ENCODE data around the gene TMSB10. TPM values are rescaled to one million over a fixed set of nuclear protein-coding genes. Genes with fewer than 3 reads are reported as not detected.
A peak's percentile ranks its signal among the peaks of the same experiment; 100 is the strongest.

The TMSB10 gene
- total RNA-seq, 2 experiments from 2014 or later, result 1,969 to 2,001 TPM

- no peak overlapping the region for H3K4me3 ChIP-seq (ENCODE audit: low read length)
- POLR2A ChIA-PET, result interaction anchor here (1.6 to 8.2 kb wide), 5 partner anchors 12 to 170 kb away, joined by 4 to 215 read pairs (median 87); partner anchors contain the start of gene TMSB10
- H3K27me3 ChIP-seq (ENCODE audit: control insufficient read depth in 1 of 2, insufficient read depth in 2 of 2, low read length in 2 of 2), result no peaks in the 10 kb centered on the region
- H3K4me3 Mint-ChIP-seq, result peak overlapping the region; percentile 87
- intact Hi-C loops (cut with DNase I, micrococcal nuclease), result no loop called here
- peaks cover 79% of the 10 kb centered on the region for H3K36me3 Mint-ChIP-seq (ENCODE audit: low read depth)
- TF ChIP-seq CTCF (IDR thresholded peaks at IDR 0.05), result no peak
- peaks cover 20% of the 10 kb centered on the region for H3K36me3 ChIP-seq (ENCODE audit: insufficient read depth, low read length)
- CTCF ChIA-PET, result interaction anchor here (1.6 to 1.8 kb wide), 2 partner anchors 8 to 49 kb away, joined by 3 to 9 read pairs; no protein-coding TSS in a partner anchor
- H3K27ac ChIP-seq (ENCODE audit: low read depth in 1 of 2, low read length in 2 of 2), result peak overlapping the region; percentile 7 to 69
- peaks cover 71% of the 10 kb centered on the region for H3K4me1 Mint-ChIP-seq (ENCODE audit: low read depth)
- DNase-seq (no peak), ATAC-seq (ENCODE audit: poor library complexity) (no peak)
- peaks cover 71% of the 10 kb centered on the region for H3K4me1 ChIP-seq (ENCODE audit: insufficient read depth, low read length)
- H3K27me3 Mint-ChIP-seq, result no peaks in the 10 kb centered on the region
- H3K27ac Mint-ChIP-seq, result peak overlapping the region; percentile 92
- H3K9me3 ChIP-seq (ENCODE audit: control insufficient read depth in 1 of 2, insufficient read depth in 1 of 2, low read length in 2 of 2), result no peaks in the 10 kb centered on the region
- no peaks in the 10 kb centered on the region for H3K9me3 Mint-ChIP-seq
These were observed 29.1 kb upstream of the TMSB10 start for GRCh38 chr2:84876369-84876768.

- peak overlapping the region; percentile 23 to 60 for H3K27ac ChIP-seq (ENCODE audit: low read depth in 1 of 2, low read length in 2 of 2)
- CTCF ChIA-PET, result interaction anchor here (5.8 kb wide), 1 partner anchor 47 kb away, joined by 56 read pairs; no protein-coding TSS in a partner anchor
- peak overlapping the region; percentile 92 for H3K27ac Mint-ChIP-seq
These were observed 27.0 kb upstream of the TMSB10 start for GRCh38 chr2:84878459-84878858.

DNA sequence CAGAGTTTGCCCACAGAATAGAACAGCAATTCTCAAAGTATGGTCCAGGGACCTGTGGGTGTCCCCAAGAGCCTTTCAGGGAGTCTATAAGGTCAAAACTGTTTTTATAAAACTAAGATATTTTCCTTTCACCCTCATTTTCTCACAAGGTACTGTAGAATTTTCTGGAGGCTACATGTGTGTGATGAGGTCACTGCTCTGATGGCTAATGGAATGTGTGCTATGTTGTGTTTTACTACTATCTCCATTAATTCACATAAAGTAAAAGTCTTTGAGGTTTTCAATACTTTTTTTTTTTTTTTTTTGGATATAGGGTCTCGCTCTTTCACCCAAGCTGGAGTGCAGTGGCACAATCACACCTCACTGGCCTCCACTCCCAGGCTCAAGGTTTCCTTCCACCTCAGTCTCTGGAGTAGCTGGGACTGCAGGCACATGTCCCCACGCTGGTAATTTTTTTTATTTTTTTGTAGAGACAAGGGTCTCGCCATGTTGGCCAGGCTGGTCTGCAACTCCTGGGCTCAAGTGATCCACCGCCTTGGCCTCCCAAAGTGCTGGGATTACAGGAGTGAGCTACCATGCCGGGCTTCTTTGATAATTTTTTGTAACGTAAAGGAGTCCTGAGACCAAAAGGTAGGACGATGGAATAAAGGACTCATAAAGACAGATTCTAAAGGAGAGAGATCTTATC lies 26.4 kb upstream of the TMSB10 start:
- ChIA-PET POLR2A (interaction anchor here (0.6 to 8.2 kb wide), 12 partner anchors 8 to 352 kb away, joined by 3 to 215 read pairs (median 14); partner anchors contain the start of gene TMSB10), CTCF (interaction anchor here (3.8 to 5.8 kb wide), 2 partner anchors 27 to 47 kb away, joined by 27 to 56 read pairs; partner anchors contain the start of gene TMSB10)
- Mint-ChIP-seq H3K4me3 (peak overlapping the region; percentile 87), H3K27me3 (no peaks in the 10 kb centered on the region), H3K9me3 (no peaks in the 10 kb centered on the region), H3K36me3 (ENCODE audit: low read depth) (peaks cover 67% of the 10 kb centered on the region), H3K27ac (peak overlapping the region; percentile 92), H3K4me1 (ENCODE audit: low read depth) (peaks cover 71% of the 10 kb centered on the region)
- intact Hi-C loops (cut with DNase I, micrococcal nuclease), result no loop called here
- Histone ChIP-seq H3K4me1 (ENCODE audit: insufficient read depth, low read length) (peaks cover 60% of the 10 kb centered on the region), H3K27ac (ENCODE audit: low read depth in 1 of 2, low read length in 2 of 2) (peak overlapping the region; percentile 14 to 60), H3K9me3 (ENCODE audit: control insufficient read depth in 1 of 2, insufficient read depth in 1 of 2, low read length in 2 of 2) (no peaks in the 10 kb centered on the region), H3K4me3 (ENCODE audit: low read length) (peak overlapping the region; percentile 91), H3K36me3 (ENCODE audit: insufficient read depth, low read length) (peaks cover 11% of the 10 kb centered on the region), H3K27me3 (ENCODE audit: control insufficient read depth in 1 of 2, insufficient read depth in 2 of 2, low read length in 2 of 2) (no peaks in the 10 kb centered on the region)
- DNase-seq, result no peak
- no peak for ATAC-seq (ENCODE audit: poor library complexity)
- TF ChIP-seq CTCF (IDR thresholded peaks at IDR 0.05), result no peak

More at GRCh38 chr2:84878459-84878858, 27.0 kb upstream of the TMSB10 start:
- peaks cover 15% of the 10 kb centered on the region for H3K36me3 ChIP-seq (ENCODE audit: insufficient read depth, low read length)
- H3K9me3 ChIP-seq (ENCODE audit: control insufficient read depth in 1 of 2, insufficient read depth in 1 of 2, low read length in 2 of 2), result no peaks in the 10 kb centered on the region
- POLR2A ChIA-PET, result interaction anchor here (0.8 to 8.2 kb wide), 6 partner anchors 11 to 352 kb away, joined by 3 to 215 read pairs (median 46); partner anchors contain the start of gene TMSB10
- ATAC-seq (ENCODE audit: poor library complexity) (no peak), DNase-seq (no peak)
- peaks cover 73% of the 10 kb centered on the region for H3K36me3 Mint-ChIP-seq (ENCODE audit: low read depth)
- H3K4me1 Mint-ChIP-seq (ENCODE audit: low read depth), result peaks cover 74% of the 10 kb centered on the region
- H3K4me3 ChIP-seq (ENCODE audit: low read length), result peak overlapping the region; percentile 91
- H3K4me1 ChIP-seq (ENCODE audit: insufficient read depth, low read length), result peaks cover 61% of the 10 kb centered on the region
- no peak for TF ChIP-seq CTCF (IDR thresholded peaks at IDR 0.05)
- no peaks in the 10 kb centered on the region for H3K27me3 ChIP-seq (ENCODE audit: control insufficient read depth in 1 of 2, insufficient read depth in 2 of 2, low read length in 2 of 2)
- intact Hi-C loops (cut with DNase I, micrococcal nuclease), result no loop called here
- peak overlapping the region; percentile 87 for H3K4me3 Mint-ChIP-seq
- no peaks in the 10 kb centered on the region for H3K27me3 Mint-ChIP-seq
- H3K9me3 Mint-ChIP-seq, result no peaks in the 10 kb centered on the region

Measured in CD4-positive, alpha-beta T cell (primary cell).